SK-N-SH (cell line): ENCODE results near the gene CCDC34. TPM values are rescaled to one million over a fixed set of nuclear protein-coding genes. Genes with fewer than 3 reads are reported as not detected.

ENCODE experiments used
- CTCF ChIA-PET: fragments of 300-600, 350-600 bp; formaldehyde crosslinking; extraction: SDS; loops from one replicate; lab custom pipeline; 2021; lab: Yijun Ruan, JAX
- POLR2A ChIA-PET: fragments of 350-600 bp; sonication (Branson Sonifier 250); formaldehyde crosslinking; extraction: SDS; loops from one replicate; lab custom pipeline; 2020; ENCODE audit warnings: antibody characterized with exemption, inconsistent platforms; lab: Yijun Ruan, JAX
- DNase-seq: peaks from one replicate; pipeline ENCODE4 v3.0.0; 2012
- H2AFZ ChIP-seq: fragments of 200-600 bp; sonication (generic); 2 replicates; pipeline ENCODE4 v1.8.1; 2016; ENCODE audit warnings: antibody characterized with exemption, mild to moderate bottlenecking, low read depth
- H3F3A ChIP-seq: fragments of 200-600 bp; sonication (generic); replicated peaks from 2 replicates; pipeline ENCODE3; 2016; ENCODE audit warnings: antibody characterized with exemption, mild to moderate bottlenecking; ENCODE audit not compliant: insufficient read depth
- H3K27ac ChIP-seq, 2 experiments: fragments of 200-500 bp in 1 of 2; fragments of 200-600 bp in 1 of 2; sonication (Bioruptor generic) in 1 of 2; sonication (generic), shearing (Covaris generic) in 1 of 2; 2 replicates each; pipeline versions ENCODE4 v1.5.1 to v1.6.1; 2014 to 2016; ENCODE audit warnings: low read depth in 2 of 2, inconsistent platforms in 1 of 2, low read length in 1 of 2, mild to moderate bottlenecking in 1 of 2, mixed read lengths in 1 of 2
- H3K27me3 ChIP-seq: fragments of 200-600 bp; sonication (generic), shearing (Covaris generic); 2 replicates; pipeline ENCODE4 v1.6.1; 2016; ENCODE audit warnings: mixed run types; ENCODE audit not compliant: insufficient read depth
- H3K36me3 ChIP-seq, 2 experiments: fragments of 200-500 bp in 1 of 2; fragments of 200-600 bp in 1 of 2; sonication (Bioruptor generic) in 1 of 2; sonication (generic) in 1 of 2; replicated peaks in 1 of 2; 2 replicates each; pipeline versions ENCODE3 to v1.5.1; 2014 to 2016; ENCODE audit warnings: low read length in 1 of 2, mild to moderate bottlenecking in 1 of 2; ENCODE audit not compliant: insufficient read depth in 2 of 2, control insufficient read depth in 1 of 2
- H3K4me1 ChIP-seq, 2 experiments: fragments of 200-500 bp in 1 of 2; fragments of 200-600 bp in 1 of 2; sonication (Bioruptor generic) in 1 of 2; sonication (generic), shearing (Covaris generic) in 1 of 2; 2 replicates each; pipeline versions ENCODE4 v1.5.1 to v1.6.1; 2014 to 2016; ENCODE audit warnings: low read depth in 1 of 2, low read length in 1 of 2, mixed run types in 1 of 2; ENCODE audit not compliant: insufficient read depth in 2 of 2, control insufficient read depth in 1 of 2
- H3K4me2 ChIP-seq: fragments of 200-600 bp; sonication (generic), shearing (Covaris generic); 2 replicates; pipeline ENCODE4 v1.6.1; 2017; ENCODE audit warnings: mixed run types
- H3K4me3 ChIP-seq, 2 experiments: fragments of 200-500 bp in 1 of 2; fragments of 200-600 bp in 1 of 2; sonication (Bioruptor generic) in 1 of 2; sonication (generic), shearing (Covaris generic) in 1 of 2; 2 replicates each; pipeline versions ENCODE4 v1.5.1 to v1.8.1; 2014 to 2016; ENCODE audit warnings: low read depth in 2 of 2, inconsistent platforms in 1 of 2, low read length in 1 of 2, mild to moderate bottlenecking in 1 of 2, mixed read lengths in 1 of 2, moderate library complexity in 1 of 2
- H3K79me2 ChIP-seq: fragments of 200-600 bp; sonication (generic); 2 replicates; pipeline ENCODE4 v1.8.1; 2017; ENCODE audit warnings: mild to moderate bottlenecking; ENCODE audit not compliant: insufficient read depth
- H3K9ac ChIP-seq: fragments of 200-600 bp; sonication (generic); 2 replicates; pipeline ENCODE4 v1.6.1; 2017; ENCODE audit warnings: mixed run types
- H3K9me2 ChIP-seq: fragments of 200-600 bp; sonication (generic); 2 replicates; pipeline ENCODE4 v1.6.1; 2017; ENCODE audit warnings: mixed run types
- H3K9me3 ChIP-seq: fragments of 200-600 bp; sonication (generic); 2 replicates; pipeline ENCODE4 v1.6.1; 2017; ENCODE audit warnings: mixed run types, mild to moderate bottlenecking, moderate library complexity
- H4K20me1 ChIP-seq: fragments of 200-600 bp; sonication (generic); 2 replicates; pipeline ENCODE4 v1.6.1; 2017; ENCODE audit warnings: mild to moderate bottlenecking, mixed run types; ENCODE audit not compliant: insufficient read depth
- EP300 ChIP-seq, 2 experiments: IDR thresholded peaks; 2 replicates each; pipeline versions ENCODE4 v1.4.0 to v1.6.1; 2012; ENCODE audit warnings: borderline replicate concordance in 1 of 2, low read depth in 1 of 2, low read length in 1 of 2
- FOSL2 ChIP-seq: IDR thresholded peaks from 2 replicates; pipeline ENCODE4 v1.4.0; 2012; ENCODE audit warnings: low read depth, mild to moderate bottlenecking, moderate library complexity, borderline replicate concordance
- FOXM1 ChIP-seq: IDR thresholded peaks from 2 replicates; pipeline ENCODE4 v1.4.0; 2012; ENCODE audit warnings: low read depth, mild to moderate bottlenecking
- GABPA ChIP-seq: IDR thresholded peaks from 2 replicates; pipeline ENCODE4 v1.4.0; 2012; ENCODE audit warnings: low read depth, mild to moderate bottlenecking
- JUND ChIP-seq: IDR thresholded peaks from 2 replicates; pipeline ENCODE4 v1.4.0; 2012
- MEF2A ChIP-seq: IDR thresholded peaks from 2 replicates; pipeline ENCODE4 v1.4.0; 2012; ENCODE audit warnings: low read depth, borderline replicate concordance
- MXI1 ChIP-seq: IDR thresholded peaks from 2 replicates; pipeline ENCODE4 v1.6.1; 2012; ENCODE audit warnings: mild to moderate bottlenecking, low read depth, low read length, improper control_type of control experiment
- RAD21 ChIP-seq: IDR thresholded peaks from 2 replicates; pipeline ENCODE4 v1.6.1; 2012; ENCODE audit warnings: mild to moderate bottlenecking, low read length
- RFX5 ChIP-seq: IDR thresholded peaks from 2 replicates; pipeline ENCODE4 v1.6.1; 2012; ENCODE audit warnings: mild to moderate bottlenecking, improper control_type of control experiment, low read length
- TAF1 ChIP-seq: IDR thresholded peaks from 2 replicates; pipeline ENCODE4 v1.6.1; 2012; ENCODE audit warnings: low read depth, mild to moderate bottlenecking, low read length, moderate library complexity, borderline replicate concordance
- TCF12 ChIP-seq: IDR thresholded peaks from 2 replicates; pipeline ENCODE4 v1.4.0; 2012
- TEAD4 ChIP-seq: IDR thresholded peaks from 2 replicates; pipeline ENCODE4 v1.4.0; 2012; ENCODE audit warnings: mild to moderate bottlenecking, borderline replicate concordance; ENCODE audit not compliant: insufficient read depth
- WGBS: methylation state at CpG from one replicate; pipeline ENCODE4 v1.1.6; 2017; ENCODE audit warnings: low lambda C conversion rate; 5-methylcytosine and 5-hydroxymethylcytosine counted together
- polyA plus RNA-seq, 3 experiments: library from polyadenylated mRNA; depleted of rRNA; stranded (reverse); fragments of >200 nt; gene quantifications; 2 replicates each; pipeline ENCODE4 v1.2.3, GENCODE V29; 2012
- TF ChIP-seq, protein P1 (sequence below): fragments of 200-600 bp; sonication (generic); IDR thresholded peaks from 2 replicates; pipeline ENCODE4 v1.6.1; 2017; ENCODE audit warnings: antibody characterized with exemption, mild to moderate bottlenecking, moderate library complexity
- TF ChIP-seq, protein P2 (sequence below): IDR thresholded peaks from 2 replicates; pipeline ENCODE4 v1.4.0; 2012; ENCODE audit warnings: low read depth, borderline replicate concordance
- TF ChIP-seq, protein P3 (sequence below): IDR thresholded peaks from 2 replicates; pipeline ENCODE4 v1.4.0; 2012; ENCODE audit warnings: low read depth, borderline replicate concordance

The CCDC34 gene
- polyA plus RNA-seq, 1 of the 3 experiments (the other 2 are of a cell fraction), result 6.7 TPM

DNA sequence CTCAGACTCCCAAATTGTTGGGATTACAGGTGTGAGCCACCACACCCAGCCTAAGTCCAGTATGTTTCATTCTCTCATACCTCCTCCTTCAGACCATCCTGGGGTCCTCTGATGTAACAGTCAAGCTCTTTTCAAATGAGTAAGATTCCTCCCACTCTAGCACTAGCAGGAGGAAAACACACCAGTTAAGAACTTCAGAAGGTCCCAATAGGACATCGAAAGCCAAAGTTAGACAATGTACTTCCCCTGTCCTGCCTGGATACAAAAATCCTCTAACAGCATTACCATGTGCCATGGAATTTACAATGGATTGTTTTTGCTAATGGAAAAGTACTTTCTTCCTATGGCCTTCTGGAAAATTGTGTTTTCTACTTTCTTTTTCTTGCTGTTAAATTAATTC is 67.1 kb downstream of the CCDC34 start:
- Histone ChIP-seq H3F3A (peaks cover 1% of the 10 kb centered on the region), H3K4me2 (no peak overlapping the region), H3K9ac (no peak overlapping the region), H3K4me3 (no peak overlapping the region), H2AFZ (no peak overlapping the region), H3K4me1 (peaks cover 0 to 34% of the 10 kb centered on the region in 2 experiments; a peak in 1 of 4 replicates), H3K27me3 (no peaks in the 10 kb centered on the region), H3K79me2 (no peaks in the 10 kb centered on the region), H3K36me3 (no peaks in the 10 kb centered on the region), H4K20me1 (no peaks in the 10 kb centered on the region), H3K9me2 (no peaks in the 10 kb centered on the region), H3K9me3 (no peaks in the 10 kb centered on the region), H3K27ac (no peak overlapping the region)
- POLR2A ChIA-PET, result no interaction called here
- TF ChIP-seq GABPA (no peak), RFX5 (no peak), MXI1 (no peak), FOXM1 (no peak), TEAD4 (no peak), EP300 (IDR thresholded peaks at IDR 0.05; ENCODE audit: borderline replicate concordance in 1 of 2, low read depth in 1 of 2, low read length in 1 of 2) (no peak), RAD21 (no peak), TAF1 (no peak), JUND (no peak), FOSL2 (no peak), TCF12 (no peak), MEF2A (no peak)
- TF ChIP-seq, protein P1, sequence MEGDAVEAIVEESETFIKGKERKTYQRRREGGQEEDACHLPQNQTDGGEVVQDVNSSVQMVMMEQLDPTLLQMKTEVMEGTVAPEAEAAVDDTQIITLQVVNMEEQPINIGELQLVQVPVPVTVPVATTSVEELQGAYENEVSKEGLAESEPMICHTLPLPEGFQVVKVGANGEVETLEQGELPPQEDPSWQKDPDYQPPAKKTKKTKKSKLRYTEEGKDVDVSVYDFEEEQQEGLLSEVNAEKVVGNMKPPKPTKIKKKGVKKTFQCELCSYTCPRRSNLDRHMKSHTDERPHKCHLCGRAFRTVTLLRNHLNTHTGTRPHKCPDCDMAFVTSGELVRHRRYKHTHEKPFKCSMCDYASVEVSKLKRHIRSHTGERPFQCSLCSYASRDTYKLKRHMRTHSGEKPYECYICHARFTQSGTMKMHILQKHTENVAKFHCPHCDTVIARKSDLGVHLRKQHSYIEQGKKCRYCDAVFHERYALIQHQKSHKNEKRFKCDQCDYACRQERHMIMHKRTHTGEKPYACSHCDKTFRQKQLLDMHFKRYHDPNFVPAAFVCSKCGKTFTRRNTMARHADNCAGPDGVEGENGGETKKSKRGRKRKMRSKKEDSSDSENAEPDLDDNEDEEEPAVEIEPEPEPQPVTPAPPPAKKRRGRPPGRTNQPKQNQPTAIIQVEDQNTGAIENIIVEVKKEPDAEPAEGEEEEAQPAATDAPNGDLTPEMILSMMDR, result no peak
- TF ChIP-seq, protein P2, sequence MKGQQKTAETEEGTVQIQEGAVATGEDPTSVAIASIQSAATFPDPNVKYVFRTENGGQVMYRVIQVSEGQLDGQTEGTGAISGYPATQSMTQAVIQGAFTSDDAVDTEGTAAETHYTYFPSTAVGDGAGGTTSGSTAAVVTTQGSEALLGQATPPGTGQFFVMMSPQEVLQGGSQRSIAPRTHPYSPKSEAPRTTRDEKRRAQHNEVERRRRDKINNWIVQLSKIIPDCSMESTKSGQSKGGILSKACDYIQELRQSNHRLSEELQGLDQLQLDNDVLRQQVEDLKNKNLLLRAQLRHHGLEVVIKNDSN, result no peak
- TF ChIP-seq, protein P3, sequence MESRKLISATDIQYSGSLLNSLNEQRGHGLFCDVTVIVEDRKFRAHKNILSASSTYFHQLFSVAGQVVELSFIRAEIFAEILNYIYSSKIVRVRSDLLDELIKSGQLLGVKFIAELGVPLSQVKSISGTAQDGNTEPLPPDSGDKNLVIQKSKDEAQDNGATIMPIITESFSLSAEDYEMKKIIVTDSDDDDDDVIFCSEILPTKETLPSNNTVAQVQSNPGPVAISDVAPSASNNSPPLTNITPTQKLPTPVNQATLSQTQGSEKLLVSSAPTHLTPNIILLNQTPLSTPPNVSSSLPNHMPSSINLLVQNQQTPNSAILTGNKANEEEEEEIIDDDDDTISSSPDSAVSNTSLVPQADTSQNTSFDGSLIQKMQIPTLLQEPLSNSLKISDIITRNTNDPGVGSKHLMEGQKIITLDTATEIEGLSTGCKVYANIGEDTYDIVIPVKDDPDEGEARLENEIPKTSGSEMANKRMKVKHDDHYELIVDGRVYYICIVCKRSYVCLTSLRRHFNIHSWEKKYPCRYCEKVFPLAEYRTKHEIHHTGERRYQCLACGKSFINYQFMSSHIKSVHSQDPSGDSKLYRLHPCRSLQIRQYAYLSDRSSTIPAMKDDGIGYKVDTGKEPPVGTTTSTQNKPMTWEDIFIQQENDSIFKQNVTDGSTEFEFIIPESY, result no peak
- DNase-seq, result no peak
- 100% methylated on average over 1 of the region's 1 CpG for WGBS
- CTCF ChIA-PET, result interaction anchor here (0.6 to 6.5 kb wide), 27 partner anchors 8 to 542 kb away, joined by 3 to 58 read pairs (median 5); no protein-coding TSS in a partner anchor
